HG03460 (cell line): Measurements from ENCODE around the gene KREMEN1.

Experiments
- ATAC-seq: cut with Tn5 transposase; IDR thresholded peaks from one replicate; pipeline ENCODE4 v1.9.1; 2021; ENCODE audit not compliant: unreplicated experiment

KREMEN1 gene

DNA sequence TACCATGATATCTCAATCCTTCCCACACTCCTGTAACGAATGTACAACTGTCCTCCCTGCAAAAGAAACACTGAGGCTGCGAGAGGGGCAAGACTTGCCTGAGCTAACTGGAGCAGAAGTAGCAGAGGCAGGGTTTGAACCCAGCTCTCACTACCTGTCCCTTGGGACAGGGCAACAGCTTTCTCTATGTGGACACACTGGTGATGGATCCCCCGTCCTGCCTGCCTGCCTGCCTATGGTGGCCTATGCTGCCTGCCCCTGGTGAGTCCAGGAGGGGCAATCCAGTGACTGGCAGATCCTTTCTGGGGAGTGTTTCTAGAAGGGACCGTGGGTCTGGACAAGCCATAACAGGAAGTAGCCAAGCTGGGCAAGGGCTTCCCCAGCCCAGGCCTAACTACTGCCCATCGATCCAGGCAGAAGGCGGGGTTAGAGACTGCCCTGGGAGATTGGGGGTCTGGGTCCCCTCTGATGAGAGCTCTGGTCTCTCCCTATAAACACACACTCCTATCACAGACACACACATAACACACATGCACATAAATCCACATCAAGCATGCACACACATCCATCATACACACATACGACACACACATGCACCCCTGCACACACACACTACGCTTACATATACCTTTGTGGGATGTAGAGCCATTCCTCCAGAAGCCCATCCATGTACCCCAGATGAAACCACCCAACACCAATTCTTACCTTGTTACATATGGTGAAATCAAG is 131.8 kb downstream of the KREMEN1 start:
- ATAC-seq, result no peak

DNA sequence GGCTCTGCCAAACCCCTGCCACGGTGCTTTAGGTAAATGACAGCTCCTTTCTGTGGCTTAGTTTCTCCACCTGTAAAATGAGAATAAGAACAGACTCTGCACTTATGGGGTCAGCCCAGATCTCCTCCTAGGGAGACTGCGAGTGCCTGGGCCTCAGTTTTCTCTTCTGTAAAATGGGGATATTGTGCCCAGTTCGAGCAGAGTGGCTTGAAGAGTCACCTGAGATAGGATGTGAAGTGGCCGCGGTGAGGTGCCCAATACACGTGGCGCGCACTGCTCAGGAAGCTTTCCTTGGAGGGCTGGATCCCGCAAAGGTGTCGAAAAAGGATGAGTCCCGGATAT is 132.4 kb downstream of the KREMEN1 start:
- no peak for ATAC-seq

DNA sequence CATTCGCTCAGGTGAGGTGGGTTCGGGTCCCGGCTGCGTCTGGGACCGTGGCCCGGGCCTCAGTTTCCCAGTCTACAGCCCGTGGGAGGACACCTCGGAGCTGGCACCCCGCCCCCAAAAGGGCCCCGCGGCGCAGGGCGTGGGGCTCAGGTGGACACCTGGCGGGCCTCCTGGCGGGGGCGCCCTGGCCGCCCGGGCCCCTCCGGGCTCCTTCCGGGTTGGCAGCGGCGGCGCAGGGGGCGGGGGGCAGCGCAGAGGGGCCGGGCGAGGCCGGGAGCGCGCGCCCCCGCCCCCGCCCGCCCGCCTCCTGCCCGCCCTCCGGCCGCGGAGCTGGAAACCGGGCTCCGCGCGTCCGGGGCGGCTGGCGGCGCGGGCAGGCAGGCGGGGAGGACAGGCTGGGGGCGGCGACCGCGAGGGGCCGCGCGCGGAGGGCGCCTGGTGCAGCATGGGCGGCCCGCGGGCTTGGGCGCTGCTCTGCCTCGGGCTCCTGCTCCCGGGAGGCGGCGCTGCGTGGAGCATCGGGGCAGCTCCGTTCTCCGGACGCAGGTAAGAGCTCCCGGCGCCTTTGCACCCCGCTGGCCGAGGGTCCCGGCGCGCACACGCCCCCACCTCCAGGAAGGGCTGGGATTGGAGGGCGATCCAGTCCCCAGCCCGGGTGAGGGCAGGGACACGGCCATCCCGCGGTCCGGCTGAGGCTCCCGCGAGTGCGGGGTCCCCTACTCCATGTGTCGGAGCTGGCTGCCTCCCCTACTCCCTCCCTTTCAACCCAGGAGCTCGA is 132.9 kb downstream of the KREMEN1 start, which contains the start of gene EMID1:
TSS of gene EMID1 (plus strand) at position 303 of the 778 bp plus-strand sequence. CDS start at position 446, 143 bp downstream.
- ATAC-seq, result no peak

DNA sequence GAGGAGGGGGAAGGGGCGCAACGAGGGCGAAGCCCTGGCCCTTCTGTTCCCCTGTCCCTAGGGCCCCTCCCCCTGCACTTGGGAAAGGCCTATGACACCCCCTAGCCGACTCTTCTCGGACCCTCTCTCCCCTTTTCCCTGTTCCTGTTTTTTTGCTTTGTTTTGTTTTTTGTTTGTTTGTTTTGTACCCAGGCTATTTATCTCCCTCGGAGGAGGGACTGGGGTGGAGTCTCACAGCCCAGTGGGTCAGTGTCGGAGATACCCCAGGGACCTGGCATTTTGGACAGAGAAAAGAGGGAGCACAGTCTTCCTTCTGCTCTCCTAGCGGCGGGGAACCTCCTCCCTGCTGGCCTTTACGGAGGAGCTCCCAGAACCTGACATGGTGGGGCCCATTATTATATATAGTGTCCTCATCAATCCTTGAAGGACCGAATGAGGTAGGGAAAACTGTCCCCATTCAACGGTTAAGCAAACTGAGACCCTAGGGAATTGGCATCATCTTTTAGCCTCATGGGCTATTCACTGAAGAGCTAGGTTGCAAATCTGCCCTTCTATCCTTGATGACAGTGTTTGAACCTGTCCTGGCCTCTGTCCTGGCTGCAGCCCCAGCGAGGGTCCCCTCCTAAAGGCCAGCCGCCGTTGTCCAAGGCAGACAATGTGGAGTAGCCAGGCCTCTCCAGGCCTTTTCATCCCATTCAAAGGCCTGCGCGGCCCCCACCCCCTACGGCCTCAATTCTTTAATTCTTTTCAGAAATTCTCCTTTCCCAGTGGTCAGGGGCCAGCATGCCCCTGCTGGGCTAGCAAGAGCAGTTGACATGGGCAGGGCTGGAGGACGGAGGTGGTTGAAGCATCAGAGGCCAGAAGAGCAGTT is 133.8 kb downstream of the KREMEN1 start:
- no peak for ATAC-seq

DNA sequence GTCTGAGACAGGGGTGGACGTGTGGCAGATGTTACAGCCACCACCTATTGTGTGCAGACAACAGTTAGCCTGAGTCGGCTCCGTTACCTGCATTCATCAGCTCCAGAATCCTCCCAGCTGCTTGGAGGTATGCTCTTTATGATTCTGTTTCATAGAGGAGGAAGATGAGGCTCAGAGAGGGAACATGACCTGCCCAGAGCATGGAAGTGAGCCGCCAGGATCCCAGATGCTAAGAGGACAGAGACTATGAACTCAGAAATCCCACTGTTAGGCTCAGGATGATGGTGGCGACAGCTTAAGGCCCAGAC is 134.4 kb downstream of the KREMEN1 start:
- no peak for ATAC-seq

DNA sequence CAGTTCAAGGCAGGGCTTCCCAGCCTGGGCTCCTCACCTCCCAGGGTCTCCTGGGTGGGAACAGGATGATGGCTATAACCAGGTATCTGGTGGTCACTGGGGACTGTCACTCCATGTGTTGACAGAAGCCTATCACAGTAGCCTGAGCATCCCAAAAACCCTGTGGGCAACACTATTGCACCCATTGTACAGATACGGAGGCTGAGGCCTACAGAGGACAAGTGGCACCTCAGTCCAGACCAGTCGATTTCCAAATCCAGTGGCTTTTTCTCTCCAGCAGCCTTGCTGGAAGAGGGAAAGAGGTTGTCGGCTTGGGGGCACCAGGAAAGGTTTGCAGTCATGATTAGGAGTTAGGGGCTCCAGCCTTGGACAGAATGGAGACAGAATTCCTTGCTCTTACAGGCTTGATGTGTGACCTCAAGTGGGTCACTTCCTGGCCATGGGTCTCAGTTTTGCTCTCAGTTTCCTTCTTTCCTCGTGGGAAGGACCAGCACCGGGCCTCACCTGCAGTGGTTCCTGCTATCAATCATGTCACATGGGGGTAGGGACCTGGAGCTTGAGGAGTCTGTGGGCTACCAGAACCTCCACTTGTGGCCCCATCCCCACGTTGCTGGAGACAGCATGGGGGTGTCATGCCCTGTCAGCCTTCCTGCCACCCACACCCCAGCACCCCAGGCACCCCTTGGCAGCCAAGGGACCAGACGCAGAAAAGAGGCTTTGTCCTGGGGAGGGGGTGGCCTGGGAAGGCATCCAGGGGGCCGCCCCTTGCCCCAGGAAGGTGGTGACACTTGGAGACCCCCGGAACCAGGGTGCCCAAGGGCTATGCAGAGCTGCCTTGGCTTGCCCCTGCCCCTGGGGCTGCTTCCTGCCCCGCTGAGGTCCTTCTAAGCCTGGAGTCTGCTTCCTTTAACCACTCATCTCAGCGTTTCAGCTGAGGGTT is 135.0 kb downstream of the KREMEN1 start:
- no peak for ATAC-seq

DNA sequence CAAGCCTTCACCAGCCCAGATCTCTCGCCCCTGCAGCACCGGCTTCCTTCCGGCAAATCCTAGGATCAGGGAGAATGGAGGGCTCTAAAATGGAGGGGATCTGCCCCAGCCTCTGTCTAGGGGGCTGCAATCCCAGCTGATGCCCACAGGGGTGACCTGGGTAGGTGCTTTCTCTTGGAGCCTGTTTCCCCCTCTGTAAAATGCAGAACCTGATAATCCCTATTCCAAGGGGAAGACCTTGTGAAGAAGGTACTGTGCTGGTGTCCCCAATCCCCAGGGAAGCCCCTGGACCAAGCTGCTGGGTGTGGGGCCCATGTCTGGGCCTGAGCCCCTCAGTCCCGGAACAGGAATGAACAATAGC is 135.6 kb downstream of the KREMEN1 start:
- no peak for ATAC-seq

DNA sequence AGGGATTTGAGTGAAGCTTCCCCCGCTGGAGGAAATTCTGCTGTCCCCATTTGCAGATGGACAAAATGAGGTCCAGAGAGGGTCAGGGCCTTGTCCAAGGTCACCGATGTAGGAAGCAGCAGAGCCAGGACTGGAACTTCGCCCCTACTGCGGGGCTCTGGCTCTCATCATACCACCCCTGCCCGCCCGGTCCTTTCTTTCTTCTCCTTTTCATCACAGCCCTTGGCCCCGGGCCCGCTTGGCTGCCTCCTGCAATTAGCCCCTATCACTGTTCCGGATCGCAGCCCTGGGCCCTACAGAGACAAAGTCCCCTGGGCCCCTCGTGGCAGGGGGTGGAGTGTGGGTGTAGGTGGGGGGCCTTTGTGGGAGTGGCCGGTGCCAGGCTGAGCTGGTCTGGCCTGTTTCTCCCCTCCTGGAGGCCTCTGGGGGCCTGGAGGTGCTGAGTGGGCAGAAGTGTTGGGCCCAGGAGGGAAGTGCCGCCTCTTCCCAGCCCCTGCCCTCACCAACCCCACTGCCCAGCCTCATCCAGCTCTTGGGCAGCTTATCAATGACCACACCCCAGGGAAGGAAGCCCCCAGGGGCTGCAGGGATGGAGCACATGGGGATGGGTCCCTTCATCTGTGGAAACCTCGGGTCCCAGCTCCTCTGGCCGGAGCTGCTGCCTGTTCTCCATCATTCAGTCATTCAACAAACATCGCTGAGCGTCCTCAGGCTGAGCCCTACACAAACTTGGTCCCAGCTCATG is 136.2 kb downstream of the KREMEN1 start:
- no peak for ATAC-seq

DNA sequence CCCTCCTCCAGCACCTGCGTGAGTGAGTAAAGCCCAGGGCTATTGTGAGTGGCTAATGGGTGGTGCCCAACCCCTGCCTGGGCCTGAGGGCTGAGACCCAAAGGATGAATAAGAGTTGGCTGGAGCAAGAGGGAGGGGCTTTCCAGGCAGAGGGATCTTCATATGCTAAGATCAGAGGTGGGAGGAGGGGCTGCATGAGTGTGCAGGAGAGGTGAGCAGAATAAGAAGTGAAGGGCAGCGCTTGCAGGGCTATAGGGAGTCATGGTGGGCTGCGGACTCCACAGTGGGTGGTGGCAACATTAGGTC is 136.7 kb downstream of the KREMEN1 start:
- no peak for ATAC-seq

DNA sequence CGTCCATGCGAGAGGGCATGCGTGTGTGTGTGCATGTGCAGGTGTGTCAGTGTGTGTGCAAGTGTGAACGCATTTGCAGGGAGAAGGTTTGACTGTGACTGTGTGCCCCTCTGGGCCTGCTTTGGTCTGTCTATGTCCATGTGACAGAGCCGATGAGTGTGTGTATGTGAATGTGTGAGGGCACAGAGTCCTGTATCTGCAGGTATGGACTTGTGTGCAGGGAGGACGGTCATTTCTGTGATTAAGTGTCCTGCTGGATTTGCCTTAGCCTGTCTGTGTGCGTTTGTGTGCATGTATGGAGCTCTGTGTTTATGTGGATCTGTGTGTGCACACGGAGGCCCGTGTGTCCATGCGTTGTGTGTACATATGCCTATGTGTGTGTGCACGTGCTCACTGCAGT is 138.2 kb downstream of the KREMEN1 start:
- ATAC-seq, result no peak

DNA sequence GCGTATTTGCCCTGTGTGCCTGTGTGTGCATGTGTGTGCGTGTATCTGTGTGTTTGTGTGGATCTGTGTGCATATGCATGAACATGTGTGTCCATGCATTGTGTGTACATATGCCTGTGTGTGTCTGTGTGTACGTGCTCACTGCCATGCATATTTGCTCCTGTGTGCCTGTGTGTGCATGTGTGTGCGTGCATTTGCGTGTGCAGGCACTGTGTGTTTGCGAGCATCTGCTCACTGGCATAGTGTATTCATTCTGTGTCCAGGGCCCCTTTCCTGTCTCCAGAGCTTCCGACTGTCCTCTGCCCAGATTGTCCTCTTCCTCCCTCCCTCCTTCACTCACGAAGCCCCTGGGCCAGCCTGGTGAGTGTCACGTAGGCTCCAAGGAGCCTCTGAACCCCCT is 138.6 kb downstream of the KREMEN1 start:
- ATAC-seq, result no peak

DNA sequence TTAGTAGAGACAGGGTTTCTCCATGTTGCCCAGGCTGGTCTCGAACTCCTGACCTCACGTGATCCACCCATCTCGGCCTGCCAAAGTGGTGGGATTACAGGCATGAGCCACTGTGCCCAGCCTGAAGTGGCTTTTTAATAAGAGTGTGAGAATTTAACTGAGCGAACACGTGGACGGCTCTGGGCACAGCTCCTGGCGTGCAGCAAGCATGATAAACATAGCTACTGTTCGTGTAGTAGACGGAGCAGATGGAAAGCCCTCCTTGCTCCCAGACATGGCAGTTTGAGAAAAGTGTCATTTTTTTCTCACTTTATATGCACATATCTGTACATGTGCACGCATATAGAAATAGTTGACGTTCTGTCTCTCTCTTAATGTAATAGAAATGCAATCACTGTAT is 139.9 kb downstream of the KREMEN1 start:
- no peak for ATAC-seq

DNA sequence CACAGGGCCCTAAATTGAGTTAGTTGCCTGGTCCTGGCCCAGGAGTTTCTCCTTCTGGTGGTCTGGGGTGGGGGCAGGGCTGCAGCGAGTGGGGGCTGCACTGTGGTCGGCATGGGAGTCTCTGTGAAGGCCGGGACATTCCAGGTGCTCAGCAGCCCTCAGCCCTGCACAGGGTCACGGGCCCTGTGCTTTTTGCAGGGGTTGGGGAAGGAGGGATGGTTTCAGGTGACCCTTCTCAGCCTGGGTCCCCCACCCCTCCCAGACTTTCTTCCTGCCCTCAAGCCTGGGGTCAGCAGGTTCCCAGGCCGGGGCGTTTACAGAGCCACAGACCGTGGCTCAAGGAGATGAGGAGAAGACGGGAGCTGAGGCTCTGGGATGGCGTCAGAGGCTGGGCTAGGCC is 140.7 kb downstream of the KREMEN1 start:
- no peak for ATAC-seq

DNA sequence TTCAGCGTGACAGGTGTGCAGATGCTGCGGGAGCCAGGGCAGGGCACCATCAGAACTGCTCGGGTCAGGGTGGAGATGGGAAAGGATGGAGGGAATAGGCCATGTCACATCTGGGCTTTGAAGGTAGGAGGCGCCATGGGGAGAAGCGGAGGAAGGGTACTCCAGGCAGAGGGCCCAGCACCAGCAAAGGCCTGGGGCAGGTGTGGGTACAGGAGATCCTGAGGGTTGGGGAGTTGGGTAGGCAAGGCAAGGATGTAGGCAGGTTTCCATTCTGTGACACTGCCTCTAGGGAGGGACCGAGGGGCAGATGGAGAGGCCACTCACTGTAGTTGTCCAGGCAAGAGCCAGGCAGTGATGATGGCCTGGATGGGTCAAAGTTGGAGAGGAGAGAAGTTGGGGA is 141.4 kb downstream of the KREMEN1 start:
- ATAC-seq, result no peak

DNA sequence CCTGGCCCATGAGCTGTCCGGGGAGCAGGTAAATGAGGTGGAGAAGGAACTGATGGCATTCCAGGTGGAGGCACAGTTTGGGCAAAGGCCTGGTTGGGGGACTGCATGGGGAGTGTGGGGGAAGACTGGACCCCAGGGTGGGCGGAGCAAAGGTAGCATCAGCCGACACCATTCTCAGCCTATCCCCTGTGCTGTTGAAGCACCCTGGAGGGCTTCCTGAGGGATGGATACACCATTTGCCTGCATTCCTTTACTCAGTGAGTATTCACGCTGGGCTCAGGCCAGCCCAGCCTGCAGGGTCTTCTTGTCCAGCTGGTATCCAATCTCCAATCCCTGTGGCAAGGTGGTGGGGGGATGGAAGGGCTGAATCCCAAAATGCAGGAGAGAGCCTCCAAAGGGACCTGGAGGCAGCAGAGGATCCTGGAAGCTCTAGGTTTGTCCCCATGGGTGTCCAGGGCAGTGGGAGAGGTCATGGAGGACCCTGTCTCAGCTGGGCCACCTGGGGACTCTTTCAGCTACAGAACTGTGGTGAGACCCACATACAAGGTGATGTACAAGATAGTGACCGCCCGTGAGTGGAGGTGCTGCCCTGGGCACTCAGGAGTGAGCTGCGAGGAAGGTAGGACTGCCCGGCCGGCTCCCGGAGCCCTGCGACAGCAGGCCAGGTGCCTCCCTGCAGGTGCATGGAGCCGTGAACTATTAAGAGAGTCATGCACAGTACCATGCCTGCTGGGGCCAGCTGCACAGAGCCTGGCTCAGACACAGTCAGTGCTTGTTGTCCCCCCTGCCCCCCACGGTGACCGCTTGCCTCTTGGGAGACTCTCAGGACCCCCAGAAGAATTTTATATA is 142.4 kb downstream of the KREMEN1 start:
- no peak for ATAC-seq

DNA sequence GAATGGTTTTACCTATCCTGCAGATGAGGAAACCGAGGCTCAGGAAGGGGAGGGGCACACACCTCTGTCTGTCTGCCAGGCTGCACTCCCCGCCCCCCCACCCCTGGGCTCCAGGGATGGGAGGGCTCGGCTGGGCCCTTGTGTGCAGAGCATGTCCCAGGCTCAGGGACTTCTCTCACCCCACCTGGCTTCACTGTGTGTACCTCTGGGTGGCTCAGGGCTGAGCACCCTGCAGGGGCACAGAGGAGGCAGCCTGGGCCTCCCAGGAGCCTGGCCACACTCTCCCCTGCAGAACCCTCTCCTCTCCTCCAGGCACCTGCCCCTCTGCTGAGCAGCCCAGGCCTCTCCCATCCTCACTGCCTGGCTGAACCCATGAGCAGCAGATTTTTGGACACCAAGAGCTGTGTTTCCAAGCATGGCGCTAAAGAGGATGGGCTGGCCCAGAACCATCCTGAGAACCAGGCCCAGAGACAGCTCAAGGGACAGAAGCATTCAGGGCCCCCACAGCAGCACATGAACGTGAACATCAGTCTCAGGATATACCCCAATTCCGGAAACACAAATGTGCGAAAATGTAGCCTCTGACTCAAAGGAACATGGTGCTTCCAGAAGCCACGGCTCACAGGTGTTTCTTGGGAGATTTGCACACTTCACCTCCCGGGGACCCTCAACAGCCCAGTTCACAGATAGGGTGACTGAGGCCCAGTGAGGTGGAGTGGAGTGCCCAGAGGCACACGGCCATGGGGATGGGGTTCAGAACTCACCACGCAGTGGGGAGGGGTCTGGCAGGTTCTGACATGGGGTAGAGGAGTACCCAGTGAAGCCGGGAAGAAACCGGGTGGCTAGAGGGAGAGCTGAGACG is 143.4 kb downstream of the KREMEN1 start:
- no peak for ATAC-seq

DNA sequence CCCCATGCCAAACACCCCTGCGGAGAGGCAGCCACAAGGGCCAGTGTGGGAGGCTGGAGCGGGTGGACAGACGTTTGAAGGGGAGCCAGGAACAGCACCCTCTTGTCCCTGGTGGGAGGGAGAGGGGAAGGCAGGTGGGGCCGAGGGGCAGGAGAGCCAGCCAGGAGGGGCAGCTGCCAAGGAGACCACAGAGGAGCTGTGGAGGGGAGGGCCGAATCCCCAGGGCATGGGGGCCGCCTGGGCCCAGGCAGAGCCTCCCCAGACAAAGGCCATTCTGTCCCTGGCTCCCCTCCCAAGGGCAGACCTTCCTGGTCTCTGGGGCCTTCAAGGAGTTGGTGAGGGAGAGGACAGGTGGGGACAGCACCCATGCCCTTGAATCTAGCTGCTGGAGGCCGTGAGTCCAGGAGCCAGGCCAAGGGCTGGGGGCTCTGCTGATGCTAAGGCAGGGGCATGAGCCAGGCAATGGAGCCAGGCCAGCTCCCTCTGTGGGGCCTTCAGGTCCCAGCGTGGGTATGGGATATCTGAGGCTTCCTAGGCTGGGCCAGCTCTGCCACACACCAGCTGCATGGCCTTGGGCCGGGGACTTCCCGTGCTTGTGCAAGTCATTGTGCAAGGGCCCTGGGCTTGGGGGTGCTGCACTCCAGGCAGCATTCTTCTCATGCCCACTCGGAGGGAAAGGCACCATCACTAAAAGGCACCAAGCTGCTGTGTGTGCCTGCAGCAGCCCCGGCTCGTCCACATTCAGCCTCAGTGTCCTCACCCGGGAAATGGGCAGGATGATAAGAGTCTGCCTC is 144.2 kb downstream of the KREMEN1 start:
- ATAC-seq, result no peak
